SK-N-SH (cell line): ENCODE data around the gene ZMIZ2.

Experiments used
- FOXM1 ChIP-seq: IDR thresholded peaks from 2 replicates; pipeline ENCODE4 v1.4.0; 2012; ENCODE audit warnings: low read depth, mild to moderate bottlenecking
- GATA2 ChIP-seq: sonication (generic); formaldehyde crosslinking; IDR thresholded peaks from 2 replicates; pipeline ENCODE4 v1.5.0; 2020; ENCODE audit warnings: mild to moderate bottlenecking, missing genetic modification reagents
- MEF2A ChIP-seq: IDR thresholded peaks from 2 replicates; pipeline ENCODE4 v1.4.0; 2012; ENCODE audit warnings: low read depth, borderline replicate concordance
- RAD21 ChIP-seq: IDR thresholded peaks from 2 replicates; pipeline ENCODE4 v1.6.1; 2012; ENCODE audit warnings: mild to moderate bottlenecking, low read length
- TAF1 ChIP-seq: IDR thresholded peaks from 2 replicates; pipeline ENCODE4 v1.6.1; 2012; ENCODE audit warnings: low read depth, mild to moderate bottlenecking, low read length, moderate library complexity, borderline replicate concordance
- TCF12 ChIP-seq: IDR thresholded peaks from 2 replicates; pipeline ENCODE4 v1.4.0; 2012
- TF ChIP-seq, protein P1 (sequence below): fragments of 150-350 bp; IDR thresholded peaks from 2 replicates; pipeline ENCODE4 v1.6.1; 2017; ENCODE audit warnings: antibody characterized with exemption, low read length, low read depth, borderline replicate concordance
- TF ChIP-seq, protein P2 (sequence below): fragments of 200-600 bp; sonication (generic); IDR thresholded peaks from 2 replicates; pipeline ENCODE4 v1.6.1; 2017; ENCODE audit warnings: antibody characterized with exemption, mild to moderate bottlenecking, moderate library complexity
- TF ChIP-seq, protein P3 (sequence below): IDR thresholded peaks from 2 replicates; pipeline ENCODE4 v1.4.0; 2012; ENCODE audit warnings: low read depth
- TF ChIP-seq, protein P4 (sequence below): fragments of 150-350 bp; IDR thresholded peaks from 2 replicates; pipeline ENCODE4 v1.6.1; 2016; ENCODE audit warnings: mild to moderate bottlenecking, low read depth, low read length

DNA sequence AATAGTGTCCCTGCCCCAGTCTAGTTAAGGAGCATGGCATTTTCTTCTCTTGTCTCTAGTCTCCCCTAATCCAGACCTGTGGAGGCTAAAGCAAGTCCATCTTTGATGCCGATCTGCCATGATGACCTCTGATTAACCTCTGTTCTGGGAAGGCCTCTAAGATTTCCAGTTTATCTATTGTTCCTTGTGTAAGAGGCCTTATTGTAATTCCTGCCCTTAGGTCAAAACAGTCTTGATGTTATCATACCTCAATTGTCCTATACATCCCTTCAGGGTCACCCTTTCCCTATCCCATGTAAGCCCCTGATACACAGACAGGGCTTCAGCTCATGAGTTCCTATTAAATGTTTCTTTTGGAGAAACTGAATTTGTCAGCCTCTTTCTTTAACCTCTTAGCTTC is 4.9 kb upstream of the ZMIZ2 start:
- TF ChIP-seq, protein P1, sequence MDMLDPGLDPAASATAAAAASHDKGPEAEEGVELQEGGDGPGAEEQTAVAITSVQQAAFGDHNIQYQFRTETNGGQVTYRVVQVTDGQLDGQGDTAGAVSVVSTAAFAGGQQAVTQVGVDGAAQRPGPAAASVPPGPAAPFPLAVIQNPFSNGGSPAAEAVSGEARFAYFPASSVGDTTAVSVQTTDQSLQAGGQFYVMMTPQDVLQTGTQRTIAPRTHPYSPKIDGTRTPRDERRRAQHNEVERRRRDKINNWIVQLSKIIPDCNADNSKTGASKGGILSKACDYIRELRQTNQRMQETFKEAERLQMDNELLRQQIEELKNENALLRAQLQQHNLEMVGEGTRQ: no peak
- no peak for TF ChIP-seq RAD21
- TF ChIP-seq, protein P2, sequence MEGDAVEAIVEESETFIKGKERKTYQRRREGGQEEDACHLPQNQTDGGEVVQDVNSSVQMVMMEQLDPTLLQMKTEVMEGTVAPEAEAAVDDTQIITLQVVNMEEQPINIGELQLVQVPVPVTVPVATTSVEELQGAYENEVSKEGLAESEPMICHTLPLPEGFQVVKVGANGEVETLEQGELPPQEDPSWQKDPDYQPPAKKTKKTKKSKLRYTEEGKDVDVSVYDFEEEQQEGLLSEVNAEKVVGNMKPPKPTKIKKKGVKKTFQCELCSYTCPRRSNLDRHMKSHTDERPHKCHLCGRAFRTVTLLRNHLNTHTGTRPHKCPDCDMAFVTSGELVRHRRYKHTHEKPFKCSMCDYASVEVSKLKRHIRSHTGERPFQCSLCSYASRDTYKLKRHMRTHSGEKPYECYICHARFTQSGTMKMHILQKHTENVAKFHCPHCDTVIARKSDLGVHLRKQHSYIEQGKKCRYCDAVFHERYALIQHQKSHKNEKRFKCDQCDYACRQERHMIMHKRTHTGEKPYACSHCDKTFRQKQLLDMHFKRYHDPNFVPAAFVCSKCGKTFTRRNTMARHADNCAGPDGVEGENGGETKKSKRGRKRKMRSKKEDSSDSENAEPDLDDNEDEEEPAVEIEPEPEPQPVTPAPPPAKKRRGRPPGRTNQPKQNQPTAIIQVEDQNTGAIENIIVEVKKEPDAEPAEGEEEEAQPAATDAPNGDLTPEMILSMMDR: no peak
- TF ChIP-seq GATA2 (CRISPR knock-in tag): no peak
- no peak for TF ChIP-seq TAF1
- TF ChIP-seq FOXM1: no peak
- TF ChIP-seq, protein P3, sequence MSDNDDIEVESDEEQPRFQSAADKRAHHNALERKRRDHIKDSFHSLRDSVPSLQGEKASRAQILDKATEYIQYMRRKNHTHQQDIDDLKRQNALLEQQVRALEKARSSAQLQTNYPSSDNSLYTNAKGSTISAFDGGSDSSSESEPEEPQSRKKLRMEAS: no peak
- TF ChIP-seq, protein P4, sequence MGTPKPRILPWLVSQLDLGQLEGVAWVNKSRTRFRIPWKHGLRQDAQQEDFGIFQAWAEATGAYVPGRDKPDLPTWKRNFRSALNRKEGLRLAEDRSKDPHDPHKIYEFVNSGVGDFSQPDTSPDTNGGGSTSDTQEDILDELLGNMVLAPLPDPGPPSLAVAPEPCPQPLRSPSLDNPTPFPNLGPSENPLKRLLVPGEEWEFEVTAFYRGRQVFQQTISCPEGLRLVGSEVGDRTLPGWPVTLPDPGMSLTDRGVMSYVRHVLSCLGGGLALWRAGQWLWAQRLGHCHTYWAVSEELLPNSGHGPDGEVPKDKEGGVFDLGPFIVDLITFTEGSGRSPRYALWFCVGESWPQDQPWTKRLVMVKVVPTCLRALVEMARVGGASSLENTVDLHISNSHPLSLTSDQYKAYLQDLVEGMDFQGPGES: no peak
- no peak for TF ChIP-seq MEF2A
- no peak for TF ChIP-seq TCF12
